GM19025 (cell line): ENCODE data around the gene HNRNPA3.
"Not testable (repeated sequence)": the region's sequence is repeated elsewhere in the genome, so short reads cannot be mapped to it uniquely, and the experiment has no call there.

ENCODE experiments used
- ATAC-seq: cut with Tn5 transposase; IDR thresholded peaks from one replicate; pipeline ENCODE4 v1.9.1; 2021; ENCODE audit warnings: mild to moderate bottlenecking, low read depth, moderate library complexity; ENCODE audit not compliant: unreplicated experiment

HNRNPA3 gene

GRCh38 chr2:177231270-177231669, 18.7 kb downstream of the HNRNPA3 start:
- ATAC-seq = no peak

- ATAC-seq = no peak
Measured at GRCh38 chr2:177232098-177232704, 19.6 kb downstream of the HNRNPA3 start.

DNA sequence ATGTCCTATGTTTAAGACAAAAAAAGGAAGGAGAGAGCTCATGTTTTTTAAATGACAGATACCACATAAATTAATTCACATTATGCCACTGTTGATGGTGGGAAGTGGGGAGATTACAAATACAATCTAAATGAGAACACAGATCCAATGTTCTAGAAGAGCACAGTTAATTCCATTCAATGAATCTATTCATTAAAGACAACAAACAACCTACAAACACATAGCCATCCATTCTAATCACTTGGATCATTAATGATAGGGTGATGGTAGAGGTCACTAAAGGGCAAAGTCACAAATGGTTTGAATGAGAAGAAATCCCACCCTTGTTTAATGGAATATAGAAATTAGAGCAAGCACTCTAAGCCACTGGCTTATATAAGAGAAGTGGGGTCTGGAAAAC, 21.7 kb downstream of the HNRNPA3 start:
- no peak for ATAC-seq

DNA sequence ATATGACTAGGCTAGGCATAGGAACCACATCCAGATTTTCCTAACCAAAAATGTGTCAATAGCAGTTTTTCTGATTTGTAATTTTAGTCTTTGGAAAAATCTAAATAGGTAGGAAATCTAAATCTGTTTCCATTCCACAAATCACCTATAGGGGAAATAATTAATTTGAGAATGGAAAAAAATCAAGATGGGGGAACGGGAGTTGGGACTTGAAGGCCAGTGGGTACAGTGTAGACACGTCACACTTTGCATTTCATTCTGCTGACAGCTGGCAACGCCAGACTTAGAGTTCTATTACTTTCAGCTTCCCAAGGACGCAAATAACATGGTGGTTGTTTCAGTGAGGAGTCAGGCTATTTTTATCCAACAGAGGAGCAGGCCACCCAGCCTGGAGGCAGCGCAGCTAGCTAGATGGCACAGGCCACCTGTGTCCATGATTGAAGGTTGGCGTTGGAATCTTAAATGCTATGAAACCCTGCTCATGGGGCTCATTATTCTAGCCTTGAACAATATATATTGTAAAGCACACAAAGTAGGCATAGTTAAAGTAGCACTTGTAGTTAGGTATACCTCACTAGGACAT, 23.4 kb downstream of the HNRNPA3 start:
- ATAC-seq = no peak

GRCh38 chr2:177237932-177238331, 25.3 kb downstream of the HNRNPA3 start:
- ATAC-seq = no peak

DNA sequence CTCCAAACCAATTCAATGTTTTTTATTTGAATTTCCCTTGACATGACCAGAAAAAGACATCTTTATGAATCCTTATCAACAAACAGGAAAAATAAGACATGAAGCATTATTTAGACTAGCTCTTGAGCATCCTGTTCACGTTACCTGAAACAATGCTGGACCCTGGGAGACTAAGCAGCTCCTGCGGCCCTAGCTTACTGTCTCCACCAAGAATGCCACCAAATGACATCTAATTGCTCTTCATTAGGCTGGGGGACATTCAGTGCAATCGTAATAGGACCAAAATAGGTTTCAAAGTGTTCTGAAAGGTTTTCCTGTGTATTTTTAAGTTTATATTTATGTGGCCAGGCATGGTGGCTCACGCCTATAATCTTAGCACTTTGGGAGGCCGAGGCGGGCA, 26.5 kb downstream of the HNRNPA3 start:
- no peak for ATAC-seq

DNA sequence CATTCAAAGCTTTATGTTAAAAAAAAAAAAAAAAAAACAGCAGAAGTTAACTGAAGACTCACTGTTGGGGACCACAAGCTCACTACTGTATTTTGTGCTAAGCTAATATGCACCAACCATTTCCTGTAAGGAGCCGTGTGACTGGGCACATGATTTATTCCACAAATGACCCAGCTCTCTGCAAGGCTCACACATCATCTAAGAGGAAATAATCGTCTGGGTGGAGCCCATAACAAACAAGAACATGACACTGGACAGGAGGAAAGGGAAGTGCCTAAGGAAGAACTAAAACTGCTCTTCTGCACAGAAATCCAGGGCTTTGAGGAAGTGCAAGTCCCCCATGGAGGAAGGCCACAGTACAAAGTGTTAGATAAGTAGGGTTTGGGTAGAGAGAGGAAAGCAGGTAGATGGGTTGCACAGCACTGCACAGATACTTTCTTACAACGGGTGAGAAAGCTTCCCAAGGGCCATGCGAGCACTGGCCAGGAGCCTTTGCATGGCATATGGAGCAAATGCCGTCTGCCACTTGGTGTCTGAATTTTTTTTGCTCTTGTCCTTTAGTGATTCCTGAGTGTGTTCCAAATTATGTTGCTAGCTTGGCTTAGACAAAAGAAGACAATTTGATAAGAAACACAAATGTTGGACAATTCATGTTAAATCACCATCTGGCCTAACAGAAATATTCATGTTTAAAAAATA, 27.5 kb downstream of the HNRNPA3 start:
- ATAC-seq = peak; percentile 59

- ATAC-seq = no peak
Measured at GRCh38 chr2:177241711-177242120, 29.1 kb downstream of the HNRNPA3 start.

DNA sequence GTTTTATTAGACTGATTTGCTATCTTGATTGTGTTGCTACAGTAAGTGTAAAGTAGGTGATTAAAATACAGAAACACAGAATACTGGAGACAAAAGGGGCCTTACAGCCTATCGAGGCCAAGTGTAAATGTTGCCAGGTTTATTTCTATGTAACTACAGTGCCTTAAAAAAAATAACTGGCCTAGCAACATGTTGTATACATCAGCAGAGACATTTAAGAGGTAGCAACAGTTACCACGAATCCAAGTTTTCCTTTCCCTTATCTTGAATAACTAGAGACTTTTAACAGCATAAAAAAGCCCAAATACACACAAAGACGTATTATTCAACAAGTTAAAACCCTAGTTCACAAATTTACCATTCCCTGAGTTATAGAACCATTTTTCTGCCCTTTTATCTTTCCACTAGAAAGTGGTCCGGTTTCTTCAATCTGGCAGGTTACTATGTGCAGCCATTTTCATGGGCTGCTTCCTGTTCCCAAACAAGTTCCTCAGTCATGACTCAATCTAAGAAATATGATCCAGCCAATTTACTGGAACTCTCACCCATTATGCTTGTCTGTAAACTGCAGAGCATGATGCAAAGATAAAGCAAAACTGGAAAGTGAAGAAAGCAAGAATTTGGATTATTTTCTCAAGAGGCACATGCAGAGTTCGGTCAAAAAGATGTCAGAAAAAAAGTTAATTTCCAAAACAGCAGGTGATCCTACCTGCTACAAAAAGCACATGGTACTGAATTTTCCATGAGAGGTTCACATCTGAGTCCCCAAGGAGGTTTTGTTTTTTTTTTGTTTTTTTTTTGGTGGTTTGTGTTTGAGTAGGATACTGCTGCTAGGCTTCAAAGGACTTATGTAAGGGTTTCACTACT, 29.8 kb downstream of the HNRNPA3 start:
- ATAC-seq = no peak

- no peak for ATAC-seq
Measured at GRCh38 chr2:177243073-177243472, 30.5 kb downstream of the HNRNPA3 start.

GRCh38 chr2:177243476-177243875, 30.9 kb downstream of the HNRNPA3 start:
- no peak for ATAC-seq

GRCh38 chr2:177244244-177244771, 31.7 kb downstream of the HNRNPA3 start:
- ATAC-seq = no peak

DNA sequence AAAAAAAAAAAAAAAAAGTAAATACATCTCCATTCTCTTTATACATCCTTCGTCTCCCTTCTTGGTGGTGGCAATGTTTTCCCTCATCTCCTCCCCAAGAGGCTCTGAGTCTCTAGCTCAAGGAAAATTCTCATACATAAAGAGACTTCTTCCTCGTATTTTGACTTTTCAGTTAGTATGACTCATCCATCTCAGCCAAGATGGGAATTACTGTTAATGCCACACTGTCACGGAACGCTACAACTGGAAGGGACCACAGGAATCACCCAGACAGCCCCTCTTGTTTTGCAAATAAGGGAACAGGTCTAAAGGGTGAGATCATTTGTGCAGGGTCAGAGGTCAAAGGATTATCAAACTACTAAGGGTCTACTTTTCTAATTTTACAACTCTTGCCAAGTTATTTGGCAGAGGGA, 32.4 kb downstream of the HNRNPA3 start:
- no peak for ATAC-seq

DNA sequence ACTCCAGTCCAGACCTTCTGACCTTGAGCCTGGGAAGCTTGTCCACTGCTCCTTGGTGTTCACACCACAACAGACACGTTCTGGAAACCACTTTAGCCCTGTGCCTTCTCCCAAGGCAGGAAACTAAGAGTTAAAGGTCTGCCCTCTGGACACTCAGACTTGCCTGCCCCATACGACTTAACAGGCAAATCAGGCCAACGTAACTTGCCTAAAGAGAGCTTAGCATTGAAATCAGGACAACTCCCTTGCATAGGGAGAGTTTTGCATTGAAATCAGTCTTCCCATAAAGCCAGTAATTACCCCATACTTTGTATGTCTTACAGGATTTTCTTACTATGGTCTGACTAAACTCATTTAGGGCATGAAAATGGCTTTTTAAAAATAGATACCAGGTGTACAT, 33.4 kb downstream of the HNRNPA3 start:
- no peak for ATAC-seq

- not testable (repeated sequence) for ATAC-seq
Measured at GRCh38 chr2:177246523-177247030, 34.0 kb downstream of the HNRNPA3 start.

DNA sequence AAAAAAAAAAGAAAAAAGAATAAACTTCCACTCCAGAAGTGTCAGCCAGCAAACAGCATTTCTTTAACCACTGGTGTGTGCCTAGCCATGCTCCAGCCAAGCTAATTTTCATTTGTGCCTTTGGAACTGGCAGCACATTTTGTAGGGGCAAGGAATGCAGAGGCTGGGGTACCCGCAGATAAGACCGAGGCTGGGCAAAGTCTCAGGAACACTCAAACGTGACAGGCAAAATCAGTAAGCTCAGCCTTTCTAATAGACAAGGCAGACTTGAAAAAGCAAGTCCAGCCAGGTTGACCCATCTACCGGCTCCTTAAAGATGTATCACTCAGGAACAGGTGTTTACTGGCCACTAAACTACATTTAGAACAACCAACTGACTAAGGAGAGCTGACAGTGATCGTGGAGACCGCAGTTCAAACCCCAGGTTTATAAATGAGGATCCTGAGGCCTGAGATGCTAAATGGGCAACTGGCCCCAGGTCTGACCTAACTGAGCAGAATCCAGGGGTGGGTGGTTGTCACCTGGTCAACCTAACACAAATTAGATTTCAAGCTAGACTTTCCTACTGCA, 35.2 kb downstream of the HNRNPA3 start:
- ATAC-seq = no peak

- no peak for ATAC-seq
Measured at GRCh38 chr2:177249038-177249437, 36.4 kb downstream of the HNRNPA3 start.

DNA sequence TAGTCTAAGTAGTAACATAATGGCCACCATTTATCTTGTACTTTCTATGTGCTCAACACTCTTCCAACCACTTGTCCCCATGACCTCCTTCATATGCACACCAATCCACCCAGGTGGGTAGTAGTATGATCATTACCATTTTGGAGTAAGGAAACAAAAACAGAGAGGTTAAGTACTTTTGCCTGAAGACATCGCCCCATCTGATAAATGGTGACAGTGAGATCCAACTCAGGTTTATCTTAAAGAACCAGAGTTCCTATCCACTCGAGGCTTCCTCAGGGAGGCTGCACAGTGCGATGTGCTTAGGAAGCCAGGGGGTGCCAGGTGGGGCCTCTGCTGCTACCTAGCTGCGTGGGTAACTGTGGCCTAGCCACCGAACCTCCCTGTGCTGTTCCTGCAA, 37.9 kb downstream of the HNRNPA3 start:
- no peak for ATAC-seq

- ATAC-seq = no peak
Measured at GRCh38 chr2:177251165-177251542, 38.6 kb downstream of the HNRNPA3 start.

- no peak for ATAC-seq
Measured at GRCh38 chr2:177252808-177253531, 40.4 kb downstream of the HNRNPA3 start.
